ENCODE results near the gene MICAL1.

DNA sequence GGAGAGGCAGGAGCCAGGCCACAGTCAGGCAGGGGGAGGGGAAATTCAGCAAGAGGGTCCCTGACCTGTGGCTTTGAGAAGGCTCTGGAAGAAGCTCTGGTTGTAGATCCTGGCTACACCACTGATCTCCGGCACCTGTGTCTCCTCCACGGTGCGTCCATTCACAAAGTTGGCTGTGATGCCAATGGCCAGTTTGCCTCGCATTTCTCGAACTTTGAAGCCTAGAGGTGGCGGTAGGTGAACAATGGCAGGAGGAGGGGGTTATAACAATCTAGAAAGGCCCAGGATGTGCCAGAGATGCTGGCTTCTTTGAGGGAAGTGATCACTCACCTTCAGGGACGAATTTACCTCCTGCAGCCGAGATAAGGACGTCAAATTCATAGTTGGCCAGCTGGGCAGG lies 3.4 kb downstream of the MICAL1 start:
- TF ChIP-seq POLR2A (IDR thresholded peaks at IDR 0.05; ENCODE audit: low read depth, low read length) (no peak), MAX (IDR thresholded peaks at IDR 0.05; ENCODE audit: insufficient read depth, insufficient read length) (no peak), POLR2AphosphoS5 (IDR thresholded peaks at IDR 0.05; ENCODE audit: insufficient read depth, low read depth, low read length) (no peak), EZH2 (IDR thresholded peaks at IDR 0.05; ENCODE audit: borderline replicate concordance, low read depth, low read length, severe bottlenecking) (no peak), MYC (IDR thresholded peaks at IDR 0.05; ENCODE audit: low read depth, low read length) (no peak), GATA2 (IDR thresholded peaks at IDR 0.05; ENCODE audit: insufficient read depth, insufficient read length, low read depth, low read length) (no peak), JUN (IDR thresholded peaks at IDR 0.05; ENCODE audit: borderline replicate concordance, insufficient read depth, insufficient read length, low read depth) (no peak)
- TF ChIP-seq, protein P1, sequence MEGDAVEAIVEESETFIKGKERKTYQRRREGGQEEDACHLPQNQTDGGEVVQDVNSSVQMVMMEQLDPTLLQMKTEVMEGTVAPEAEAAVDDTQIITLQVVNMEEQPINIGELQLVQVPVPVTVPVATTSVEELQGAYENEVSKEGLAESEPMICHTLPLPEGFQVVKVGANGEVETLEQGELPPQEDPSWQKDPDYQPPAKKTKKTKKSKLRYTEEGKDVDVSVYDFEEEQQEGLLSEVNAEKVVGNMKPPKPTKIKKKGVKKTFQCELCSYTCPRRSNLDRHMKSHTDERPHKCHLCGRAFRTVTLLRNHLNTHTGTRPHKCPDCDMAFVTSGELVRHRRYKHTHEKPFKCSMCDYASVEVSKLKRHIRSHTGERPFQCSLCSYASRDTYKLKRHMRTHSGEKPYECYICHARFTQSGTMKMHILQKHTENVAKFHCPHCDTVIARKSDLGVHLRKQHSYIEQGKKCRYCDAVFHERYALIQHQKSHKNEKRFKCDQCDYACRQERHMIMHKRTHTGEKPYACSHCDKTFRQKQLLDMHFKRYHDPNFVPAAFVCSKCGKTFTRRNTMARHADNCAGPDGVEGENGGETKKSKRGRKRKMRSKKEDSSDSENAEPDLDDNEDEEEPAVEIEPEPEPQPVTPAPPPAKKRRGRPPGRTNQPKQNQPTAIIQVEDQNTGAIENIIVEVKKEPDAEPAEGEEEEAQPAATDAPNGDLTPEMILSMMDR (IDR thresholded peaks at IDR 0.05; ENCODE audit: extremely low read depth in 1 of 2, insufficient read depth in 1 of 2, low read depth in 1 of 2, low read length in 2 of 2) = no peak
